Fibroblast of lung (primary cell): ENCODE data around the gene CPE.

Source experiments
- EZH2 ChIP-seq: IDR thresholded peaks from 2 replicates; pipeline ENCODE4 v1.5.1; 2012; ENCODE audit warnings: low read length, control low read depth, mild to moderate bottlenecking; ENCODE audit errors: missing control alignments
- TF ChIP-seq, protein P1 (sequence below), 2 donors: IDR thresholded peaks in 1 of 2; conservative IDR thresholded peaks in 1 of 2; 1 replicate in 1 of 2; 2 replicates in 1 of 2; pipeline ENCODE4 v1.5.1; 2011 to 2012; ENCODE audit warnings: low read length in 2 of 2, control low read depth in 1 of 2, inconsistent platforms in 1 of 2, low read depth in 1 of 2, mild to moderate bottlenecking in 1 of 2

DNA sequence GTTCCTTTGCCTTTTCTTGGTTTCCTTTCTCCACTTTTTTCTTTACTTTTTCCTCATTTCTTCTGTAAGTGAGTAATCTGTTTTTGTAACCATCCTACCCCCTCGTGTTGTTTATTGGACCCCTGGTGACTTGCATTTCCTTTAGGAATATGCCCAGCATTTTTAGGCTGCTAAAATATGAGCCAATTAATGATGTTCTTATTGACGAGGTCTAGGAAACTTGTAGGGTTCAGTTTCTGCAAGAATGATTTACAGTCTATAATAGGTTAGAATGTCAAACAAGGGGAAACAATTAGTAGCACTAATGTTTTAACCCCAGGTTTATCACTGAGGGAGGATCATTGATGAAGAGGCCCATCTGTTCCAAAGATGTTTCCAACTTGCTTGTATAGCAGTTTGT lies 79.0 kb downstream of the CPE start:
- TF ChIP-seq, protein P1, sequence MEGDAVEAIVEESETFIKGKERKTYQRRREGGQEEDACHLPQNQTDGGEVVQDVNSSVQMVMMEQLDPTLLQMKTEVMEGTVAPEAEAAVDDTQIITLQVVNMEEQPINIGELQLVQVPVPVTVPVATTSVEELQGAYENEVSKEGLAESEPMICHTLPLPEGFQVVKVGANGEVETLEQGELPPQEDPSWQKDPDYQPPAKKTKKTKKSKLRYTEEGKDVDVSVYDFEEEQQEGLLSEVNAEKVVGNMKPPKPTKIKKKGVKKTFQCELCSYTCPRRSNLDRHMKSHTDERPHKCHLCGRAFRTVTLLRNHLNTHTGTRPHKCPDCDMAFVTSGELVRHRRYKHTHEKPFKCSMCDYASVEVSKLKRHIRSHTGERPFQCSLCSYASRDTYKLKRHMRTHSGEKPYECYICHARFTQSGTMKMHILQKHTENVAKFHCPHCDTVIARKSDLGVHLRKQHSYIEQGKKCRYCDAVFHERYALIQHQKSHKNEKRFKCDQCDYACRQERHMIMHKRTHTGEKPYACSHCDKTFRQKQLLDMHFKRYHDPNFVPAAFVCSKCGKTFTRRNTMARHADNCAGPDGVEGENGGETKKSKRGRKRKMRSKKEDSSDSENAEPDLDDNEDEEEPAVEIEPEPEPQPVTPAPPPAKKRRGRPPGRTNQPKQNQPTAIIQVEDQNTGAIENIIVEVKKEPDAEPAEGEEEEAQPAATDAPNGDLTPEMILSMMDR (conservative IDR thresholded peaks at IDR 0.05 in 1 of 2, IDR thresholded peaks at IDR 0.05 in 1 of 2; ENCODE audit: low read depth in 1 of 2, low read length in 2 of 2) = no peak
- TF ChIP-seq EZH2 = no peak
